Peyer's patch (tissue), 4 donors: ENCODE results near the gene LCTL.

Source experiments
- POLR2A ChIP-seq, 2 donors: fragments of 450-650 bp; IDR thresholded peaks; one replicate each; pipeline ENCODE4 v1.5.1; 2017; ENCODE audit warnings: antibody characterized with exemption in 2 of 2, mild to moderate bottlenecking in 2 of 2, moderate library complexity in 2 of 2
- TF ChIP-seq, protein P1 (sequence below), 6 experiments: fragments of 450-650 bp in 4 of 6; fragments of 200-600 bp in 2 of 6; sonication (generic) in 1 of 6; IDR thresholded peaks; one replicate each; pipeline ENCODE4 v1.5.1; 2017 to 2019; ENCODE audit warnings: antibody characterized with exemption in 6 of 6, mild to moderate bottlenecking in 3 of 6, moderate library complexity in 1 of 6

DNA sequence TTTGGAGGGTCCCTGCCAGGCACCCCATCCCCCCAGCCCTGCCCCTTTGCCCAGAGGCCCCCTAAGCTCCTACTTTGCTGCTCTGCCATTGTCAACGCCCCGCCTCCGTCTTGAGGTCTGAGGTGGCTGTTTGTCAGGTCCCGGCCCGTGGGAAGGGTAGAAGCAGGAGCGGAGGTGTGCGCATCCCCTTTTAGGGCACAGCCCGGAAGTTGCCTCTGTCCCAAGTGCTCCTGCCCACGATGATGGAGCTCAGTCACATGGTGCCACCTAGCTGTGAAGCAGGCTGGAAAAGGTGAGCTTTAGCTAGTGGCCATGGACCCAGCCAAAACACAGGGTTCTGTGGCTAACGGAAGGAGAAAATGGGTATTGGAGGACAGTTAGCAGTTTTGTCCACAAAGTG lies 28.5 kb upstream of the LCTL start:
- TF ChIP-seq, protein P1, sequence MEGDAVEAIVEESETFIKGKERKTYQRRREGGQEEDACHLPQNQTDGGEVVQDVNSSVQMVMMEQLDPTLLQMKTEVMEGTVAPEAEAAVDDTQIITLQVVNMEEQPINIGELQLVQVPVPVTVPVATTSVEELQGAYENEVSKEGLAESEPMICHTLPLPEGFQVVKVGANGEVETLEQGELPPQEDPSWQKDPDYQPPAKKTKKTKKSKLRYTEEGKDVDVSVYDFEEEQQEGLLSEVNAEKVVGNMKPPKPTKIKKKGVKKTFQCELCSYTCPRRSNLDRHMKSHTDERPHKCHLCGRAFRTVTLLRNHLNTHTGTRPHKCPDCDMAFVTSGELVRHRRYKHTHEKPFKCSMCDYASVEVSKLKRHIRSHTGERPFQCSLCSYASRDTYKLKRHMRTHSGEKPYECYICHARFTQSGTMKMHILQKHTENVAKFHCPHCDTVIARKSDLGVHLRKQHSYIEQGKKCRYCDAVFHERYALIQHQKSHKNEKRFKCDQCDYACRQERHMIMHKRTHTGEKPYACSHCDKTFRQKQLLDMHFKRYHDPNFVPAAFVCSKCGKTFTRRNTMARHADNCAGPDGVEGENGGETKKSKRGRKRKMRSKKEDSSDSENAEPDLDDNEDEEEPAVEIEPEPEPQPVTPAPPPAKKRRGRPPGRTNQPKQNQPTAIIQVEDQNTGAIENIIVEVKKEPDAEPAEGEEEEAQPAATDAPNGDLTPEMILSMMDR (IDR thresholded peaks at IDR 0.05): no peak
- no peak for TF ChIP-seq POLR2A (IDR thresholded peaks at IDR 0.05)
